Epithelial cell of proximal tubule (primary cell): ENCODE measurements around the gene LRRTM4. TPM values are rescaled to one million over a fixed set of nuclear protein-coding genes. Genes with fewer than 3 reads are reported as not detected.

Source experiments
- DNase-seq: peaks from one replicate; pipeline ENCODE4 v3.0.0-alpha.2; 2011; ENCODE audit warnings: low read depth
- H3K4me3 ChIP-seq: 2 replicates; pipeline ENCODE4 v1.5.1; 2011; ENCODE audit warnings: low read depth, mild to moderate bottlenecking, low read length
- CTCF ChIP-seq: conservative IDR thresholded peaks from 2 replicates; pipeline ENCODE4 v1.5.1; 2012; ENCODE audit warnings: low read depth, mild to moderate bottlenecking, low read length
- total RNA-seq: library from RNA; depleted of rRNA; stranded (reverse); fragments of >200 nt; gene quantifications from 2 replicates; pipeline ENCODE4 v1.2.3, GENCODE V29; 2015

Gene LRRTM4
- total RNA-seq, 1 donor from 2014 or later: not detected

DNA sequence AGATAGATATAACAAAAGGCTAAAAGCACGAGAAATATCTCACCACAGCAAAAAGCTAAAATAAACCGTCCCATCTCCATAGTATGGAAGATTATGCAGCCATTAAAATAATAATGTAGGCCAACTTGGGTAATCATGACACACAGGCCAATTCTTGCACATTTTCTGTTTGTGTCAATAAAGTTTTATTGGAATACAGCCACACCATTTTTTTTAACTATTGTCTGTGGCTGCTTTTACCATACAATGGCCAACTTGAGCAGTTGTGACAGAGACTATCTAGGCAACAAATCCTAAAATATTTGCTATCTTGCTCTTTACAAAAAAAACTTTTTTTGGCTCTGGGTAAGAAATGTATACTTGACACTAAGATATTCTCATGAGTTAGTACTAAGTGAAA is 212.5 kb downstream of the LRRTM4 start:
- no peak for TF ChIP-seq CTCF
- no peak for DNase-seq
- no peak overlapping the region for H3K4me3 ChIP-seq

DNA sequence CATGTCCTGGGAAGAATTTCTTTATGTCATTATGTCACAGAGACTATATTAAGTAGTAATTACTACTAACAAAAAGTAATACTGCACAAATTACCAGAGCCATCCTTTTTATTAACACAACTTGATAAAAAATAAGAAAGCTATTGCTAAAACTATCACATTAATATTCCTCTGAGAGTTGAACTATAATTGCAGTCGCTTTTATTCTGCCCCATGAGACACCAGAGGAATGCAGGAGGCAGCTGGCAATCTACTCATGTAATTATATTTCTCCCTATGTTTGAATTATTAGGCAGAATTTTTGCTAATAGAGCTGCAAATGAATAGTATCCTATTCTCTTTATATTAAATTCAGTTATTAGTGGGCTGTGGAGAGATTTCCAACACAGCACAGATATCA is 220.7 kb downstream of the LRRTM4 start:
- H3K4me3 ChIP-seq: no peak overlapping the region
- no peak for DNase-seq
- TF ChIP-seq CTCF: no peak

GRCh38 chr2:77296791-77297190 is 225.4 kb downstream of the LRRTM4 start:
- H3K4me3 ChIP-seq: no peak overlapping the region
- no peak for DNase-seq
- TF ChIP-seq CTCF: no peak

DNA sequence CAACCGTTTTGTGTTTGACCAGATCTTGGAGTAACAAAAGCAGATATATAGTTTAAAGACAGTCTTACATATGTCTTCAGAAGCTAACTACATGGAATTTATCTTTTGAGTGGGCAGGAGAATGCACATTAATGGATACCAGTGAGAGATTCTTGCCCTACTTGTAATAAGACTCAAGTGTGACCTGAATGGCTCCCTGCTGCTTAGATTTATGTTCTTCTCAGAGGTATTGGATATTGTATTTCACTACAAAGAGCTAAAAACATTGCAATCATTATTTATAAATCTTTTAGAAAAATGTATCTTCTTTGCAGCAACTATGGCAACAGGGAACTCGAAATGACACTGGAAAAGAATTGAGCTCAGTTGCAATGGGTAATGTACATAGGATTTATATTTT is 227.7 kb downstream of the LRRTM4 start:
- no peak for DNase-seq
- no peak overlapping the region for H3K4me3 ChIP-seq
- no peak for TF ChIP-seq CTCF

GRCh38 chr2:77284353-77284752 is 237.8 kb downstream of the LRRTM4 start:
- no peak for DNase-seq
- TF ChIP-seq CTCF: no peak
- H3K4me3 ChIP-seq: no peak overlapping the region

- no peak for TF ChIP-seq CTCF
Observed at GRCh38 chr2:77271262-77271661, 250.9 kb downstream of the LRRTM4 start.

GRCh38 chr2:77270433-77270832 is 251.7 kb downstream of the LRRTM4 start:
- DNase-seq: peak; percentile 23
- H3K4me3 ChIP-seq: no peak overlapping the region
- TF ChIP-seq CTCF: no peak

More at GRCh38 chr2:77271262-77271661, 250.9 kb downstream of the LRRTM4 start:
- H3K4me3 ChIP-seq: no peak overlapping the region
- DNase-seq: no peak
